HS-5 (cell line): ENCODE data around the gene BLOC1S5.
A peak's percentile ranks its signal among the peaks of the same experiment; 100 is the strongest.
"Not testable (repeated sequence)": the region's sequence is repeated elsewhere in the genome, so short reads cannot be mapped to it uniquely, and the experiment has no call there.

ENCODE experiments used
- DNase-seq: peaks from one replicate; pipeline ENCODE4 v3.0.0-alpha.2; 2012; ENCODE audit warnings: low read depth

BLOC1S5 gene

DNA sequence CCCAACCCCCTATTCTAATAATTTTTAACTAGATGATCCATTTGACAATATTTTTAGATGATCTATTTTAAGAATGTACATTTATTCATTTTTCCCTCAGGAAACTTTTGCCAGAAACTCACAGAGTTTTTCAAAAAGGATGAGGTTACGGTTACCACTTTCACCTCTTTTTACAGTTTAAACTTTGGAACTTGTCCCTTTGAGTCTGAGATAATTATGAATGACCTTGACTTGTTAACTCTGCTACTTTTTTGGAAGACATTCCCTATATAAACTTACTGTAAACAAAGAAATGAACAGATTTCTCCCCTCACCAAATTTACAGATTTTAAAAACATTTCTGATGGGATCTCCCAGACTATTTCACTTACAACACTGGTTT, 18.4 kb upstream of the BLOC1S5 start:
- no peak for DNase-seq

DNA sequence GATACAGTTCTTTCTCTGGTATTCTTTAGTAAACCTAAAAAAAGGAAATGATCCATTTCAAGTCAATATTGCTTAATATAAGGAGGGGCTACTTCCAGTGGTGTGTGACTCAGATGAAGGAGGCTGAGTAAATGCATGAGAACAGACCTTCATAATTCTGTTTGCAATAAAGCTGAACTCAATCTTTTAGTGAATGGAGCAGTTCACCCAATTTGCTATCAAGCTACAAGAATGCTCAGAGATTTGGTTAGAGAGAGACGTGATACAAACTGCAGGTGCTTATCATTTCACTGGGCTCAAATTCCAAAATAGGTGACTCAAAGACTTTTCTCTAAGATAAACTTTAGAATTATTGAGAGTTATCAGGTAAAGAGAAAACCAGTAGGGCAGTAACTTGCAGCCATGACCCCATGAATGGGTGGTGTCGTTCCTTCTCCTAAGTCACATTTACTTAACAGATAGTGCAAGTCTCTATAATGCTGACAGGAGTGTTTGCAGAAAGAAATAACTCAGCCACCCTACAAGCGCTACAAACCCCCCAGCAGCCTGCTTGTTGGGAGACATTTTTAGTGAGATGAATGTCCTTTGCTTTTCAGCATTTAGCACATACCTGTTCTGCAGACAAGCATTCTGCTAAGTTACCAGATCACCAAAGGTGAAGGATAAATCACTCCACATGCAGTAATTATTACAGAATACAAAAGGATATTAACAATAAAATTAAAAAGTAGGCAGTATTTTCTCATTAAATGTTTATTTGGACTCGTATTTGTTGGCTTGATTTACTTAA, 16.4 kb upstream of the BLOC1S5 start:
- peak; percentile 61 for DNase-seq

DNA sequence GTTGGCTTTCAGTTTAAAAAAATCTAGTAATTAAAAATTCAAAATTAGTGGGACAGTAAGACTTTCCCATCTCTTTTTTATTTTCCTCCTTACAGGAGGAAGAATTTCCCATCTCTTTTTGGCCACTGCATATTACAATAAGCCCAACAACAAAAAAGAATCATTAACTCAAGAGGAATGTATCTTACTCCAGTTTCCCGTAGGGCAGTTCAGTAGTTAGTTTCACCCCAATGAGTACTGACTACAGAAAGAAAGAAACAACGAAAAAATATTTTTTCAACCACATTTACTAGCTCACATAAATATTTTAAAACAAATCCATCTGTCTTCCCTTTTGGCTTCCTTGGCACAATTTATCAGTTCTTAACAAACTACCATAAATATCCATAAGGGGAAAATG, 14.9 kb upstream of the BLOC1S5 start:
- DNase-seq, result no peak

DNA sequence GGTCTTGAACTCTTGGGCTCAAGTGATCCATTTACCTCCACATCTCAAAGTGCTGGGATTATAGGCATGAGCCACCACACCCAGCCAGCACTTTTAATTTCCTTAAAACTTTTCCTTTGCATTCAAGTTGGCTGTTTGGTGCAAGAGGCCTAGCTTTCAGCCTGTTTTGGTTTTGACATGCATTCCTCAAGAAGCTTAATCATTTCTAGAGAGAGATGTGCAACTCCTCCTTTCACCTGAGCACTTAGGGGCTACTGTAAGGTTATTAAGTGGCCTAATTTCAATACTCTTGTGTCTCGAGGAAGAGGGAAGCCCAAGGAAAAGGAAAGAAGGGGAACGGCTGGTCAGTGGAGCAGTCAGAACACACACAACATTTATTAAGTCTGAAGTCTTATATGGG, 13.8 kb upstream of the BLOC1S5 start:
- DNase-seq, result no peak

DNA sequence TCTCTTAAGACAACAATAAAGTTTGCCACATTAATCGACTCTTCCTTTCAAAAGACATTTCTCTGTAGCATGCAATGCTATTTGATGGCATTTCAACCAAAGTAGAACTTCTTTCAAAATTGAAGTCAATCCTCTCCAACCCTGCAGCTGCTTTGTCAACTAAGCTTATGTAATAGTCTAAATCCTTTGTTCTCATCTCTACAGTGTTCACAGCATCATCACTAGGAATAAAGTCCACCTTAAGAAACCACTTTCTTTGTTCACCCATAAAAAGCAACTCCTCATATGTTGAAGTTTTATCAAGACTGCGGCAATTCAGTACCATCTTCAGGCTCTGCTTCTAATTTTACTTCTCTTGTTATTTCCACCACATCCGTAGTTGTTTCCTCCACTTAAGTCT, 11.5 kb upstream of the BLOC1S5 start:
- no peak for DNase-seq

DNA sequence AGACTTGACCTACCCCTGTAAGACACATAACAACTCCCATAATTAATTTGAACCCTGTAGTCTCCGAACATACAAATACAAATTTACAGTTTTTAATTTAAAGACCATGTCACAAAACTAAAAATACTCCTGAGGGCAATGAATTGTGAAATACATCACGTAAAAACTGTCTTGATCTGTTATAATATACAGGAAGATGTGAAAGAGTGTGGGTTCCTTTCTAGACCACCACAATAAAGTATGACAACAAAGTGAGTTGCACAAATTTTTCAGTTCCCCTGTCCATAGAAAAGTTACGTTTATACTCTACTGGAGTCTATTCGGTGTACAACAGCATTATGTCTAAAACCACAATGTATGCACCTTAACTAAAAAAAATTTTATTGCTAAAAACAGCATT, 11.0 kb upstream of the BLOC1S5 start:
- DNase-seq, result no peak

DNA sequence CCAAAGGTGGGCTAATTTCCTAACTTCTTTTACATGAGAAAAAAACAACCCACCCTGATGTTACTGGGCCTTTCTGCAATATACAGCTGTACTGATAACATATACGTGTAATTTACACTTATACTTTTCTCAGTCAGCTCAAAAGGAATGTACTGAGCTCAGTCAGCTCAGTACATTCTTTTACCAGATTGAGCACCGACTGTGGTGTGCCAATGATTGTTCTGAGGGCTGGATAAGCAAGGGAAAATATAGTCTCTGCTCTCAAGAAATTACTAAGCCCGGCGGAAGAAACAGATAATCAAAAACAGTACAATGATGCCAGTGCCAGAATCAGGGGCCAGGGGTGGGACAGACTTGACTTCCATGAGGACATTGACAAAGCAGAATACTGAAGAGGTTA, 10.0 kb upstream of the BLOC1S5 start:
- no peak for DNase-seq

DNA sequence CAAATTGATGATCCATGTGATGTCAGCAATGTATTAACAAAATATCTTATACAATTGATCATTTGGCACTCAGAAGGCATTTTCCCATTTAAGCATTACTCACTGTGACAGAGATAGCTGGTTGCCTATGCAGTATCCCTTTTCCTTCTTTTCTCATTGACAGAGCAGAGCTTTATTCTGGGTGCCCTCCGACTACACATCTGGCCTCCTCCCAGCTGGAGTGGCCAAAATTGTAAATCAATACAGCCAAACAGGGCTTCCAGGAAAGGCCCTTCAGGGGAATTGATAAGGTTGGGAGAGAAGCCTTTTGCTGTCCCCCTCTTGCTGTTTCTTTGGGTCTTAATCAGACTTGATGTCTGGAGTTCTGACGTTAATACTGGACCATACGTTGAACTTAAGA, 9.6 kb upstream of the BLOC1S5 start:
- no peak for DNase-seq

DNA sequence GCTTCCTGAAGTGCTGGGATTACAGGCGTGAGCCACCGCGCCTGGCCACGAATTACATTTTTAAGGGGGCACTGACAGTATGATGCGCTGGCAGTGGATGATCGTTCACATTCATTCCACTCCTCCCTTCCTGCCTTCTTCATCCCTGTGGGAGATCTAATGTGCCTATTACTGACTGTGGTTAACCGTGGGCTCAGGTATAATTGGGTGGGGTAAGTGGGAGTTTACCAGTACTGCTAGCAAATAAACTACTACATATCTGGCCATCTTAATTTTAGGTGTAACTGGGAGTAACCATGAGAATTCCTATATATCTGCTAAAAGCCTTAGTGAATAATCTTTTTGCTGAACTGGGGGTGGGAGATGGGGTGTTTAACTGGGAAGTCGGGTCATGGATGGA, 6.5 kb upstream of the BLOC1S5 start:
- no peak for DNase-seq

DNA sequence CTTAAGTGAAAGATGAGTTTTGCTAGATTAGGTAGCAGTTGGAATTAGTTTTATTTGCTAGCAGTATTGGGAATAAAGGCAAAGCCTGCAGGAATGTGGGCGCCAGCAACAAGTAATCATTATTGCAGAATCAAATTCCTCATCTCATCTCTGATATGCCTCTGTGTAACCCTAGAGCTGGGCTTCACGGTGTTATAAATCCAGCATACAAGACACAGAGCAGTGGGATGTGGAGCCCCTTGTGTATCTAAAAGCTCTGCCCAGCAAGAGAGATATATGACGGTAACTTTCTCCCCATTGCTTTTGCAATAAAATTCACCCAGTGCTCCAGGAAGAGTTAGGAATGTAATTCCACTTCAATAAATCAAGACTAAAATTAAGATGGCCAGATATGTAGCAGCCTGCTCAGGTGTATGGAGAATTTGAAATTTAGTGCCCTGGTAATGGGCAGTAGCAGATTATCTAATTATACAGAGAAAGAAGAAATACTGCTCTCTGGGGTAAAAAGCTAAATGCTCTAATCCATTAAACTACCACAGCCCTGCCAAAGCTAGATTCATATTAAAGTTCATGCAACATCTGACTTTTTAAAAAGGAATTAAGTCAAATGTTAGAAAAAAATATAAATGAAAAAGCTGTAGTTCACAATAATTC, 5.6 kb upstream of the BLOC1S5 start:
- DNase-seq, result no peak

DNA sequence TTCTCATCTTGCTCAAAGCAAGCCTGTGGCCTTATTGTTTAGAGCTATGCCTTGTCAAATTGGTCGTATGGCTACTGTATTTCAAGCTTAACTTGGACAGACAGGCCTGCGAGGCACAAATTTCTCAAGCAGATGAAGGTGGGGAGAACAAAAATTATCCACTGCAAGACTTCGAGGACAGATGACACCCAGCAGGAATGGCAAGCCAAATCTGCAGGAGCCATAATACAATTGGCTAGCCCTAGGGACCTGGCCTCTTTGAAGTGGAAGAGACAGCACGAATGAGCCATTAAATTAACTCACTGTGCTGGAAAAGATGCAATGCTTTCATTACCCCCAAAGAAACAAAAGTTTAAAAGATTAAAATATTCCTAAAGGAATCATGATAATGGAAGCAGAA, 5.0 kb upstream of the BLOC1S5 start:
- DNase-seq, result no peak

DNA sequence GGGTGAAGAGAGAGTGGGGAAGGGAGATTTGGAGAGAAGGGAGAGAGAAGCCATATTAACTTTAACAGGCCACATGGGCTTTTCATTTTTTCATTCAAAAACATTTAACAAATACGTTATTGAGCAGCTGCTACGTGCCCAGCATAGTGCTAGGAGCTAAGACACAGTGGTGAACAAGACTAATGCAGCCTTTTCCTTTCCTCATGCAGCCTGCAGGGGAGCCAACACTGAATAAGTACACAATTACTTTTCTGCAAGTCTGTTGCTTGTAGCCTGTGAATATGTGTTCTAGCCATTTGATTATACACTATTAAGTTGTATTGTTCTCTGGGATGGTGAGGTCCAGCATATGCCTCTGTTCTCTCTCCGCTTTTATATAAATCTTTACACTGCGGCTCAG, 1.9 kb upstream of the BLOC1S5 start:
- DNase-seq, result no peak

DNA sequence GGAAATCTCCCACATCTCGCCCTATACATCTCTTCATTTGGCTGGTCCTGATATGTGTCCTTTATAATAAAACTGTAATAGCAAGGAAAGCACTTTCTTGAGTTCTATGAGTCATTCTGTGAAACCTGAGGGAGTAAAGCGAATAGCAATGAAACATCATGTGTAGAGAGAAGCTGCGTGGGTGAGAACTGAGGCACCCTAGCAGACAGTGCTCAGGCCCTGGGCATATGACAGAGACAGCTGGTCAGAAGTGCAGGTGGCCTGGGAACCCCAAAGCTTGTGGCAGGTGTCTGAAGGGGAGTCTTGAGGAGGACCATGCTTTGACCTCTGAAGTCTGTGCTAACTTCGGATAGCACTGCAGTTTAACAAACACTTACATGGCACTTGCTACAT, 1.3 kb upstream of the BLOC1S5 start:
- DNase-seq, result no peak

DNA sequence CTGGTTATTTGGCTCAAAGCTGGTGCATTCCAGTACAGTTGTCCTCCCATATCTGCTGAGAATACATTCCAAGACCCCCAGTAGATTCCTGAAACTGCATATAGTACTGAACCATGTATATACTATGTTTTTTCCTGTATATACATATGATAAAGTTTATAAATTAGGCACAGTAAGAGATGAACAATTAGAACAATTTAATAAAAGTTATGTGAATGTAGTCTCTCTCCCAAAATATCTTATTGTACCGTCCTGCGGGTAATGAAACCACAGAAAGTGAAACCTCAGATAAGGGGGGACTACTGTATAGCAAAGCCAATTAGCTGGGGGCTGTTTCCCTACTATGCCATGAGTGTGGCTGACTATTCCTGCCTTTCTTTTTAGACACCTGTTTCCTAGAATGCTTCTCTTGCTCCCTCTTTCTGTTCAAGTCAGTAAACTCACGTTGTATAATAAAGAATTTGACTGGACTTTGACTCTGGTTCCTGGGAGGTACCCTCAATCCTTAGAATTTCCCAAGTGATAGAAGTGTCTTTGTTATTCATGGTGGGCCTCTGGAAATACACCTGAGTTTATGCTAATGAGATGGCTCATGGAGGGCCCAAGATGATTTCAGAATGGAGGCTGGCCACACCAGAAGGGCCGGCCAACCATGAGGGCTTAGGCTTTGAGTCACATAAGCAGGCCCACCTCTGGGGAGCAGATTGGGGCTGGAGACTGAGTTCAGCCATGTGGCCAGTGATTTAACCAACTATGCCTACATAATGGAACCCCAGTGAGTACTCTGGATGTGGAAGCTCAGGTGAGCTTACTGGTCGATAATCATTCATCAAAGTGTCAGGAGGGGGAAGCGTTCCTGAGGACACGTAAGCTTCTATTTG, 689 bp upstream of the BLOC1S5 start:
- DNase-seq, result no peak

DNA sequence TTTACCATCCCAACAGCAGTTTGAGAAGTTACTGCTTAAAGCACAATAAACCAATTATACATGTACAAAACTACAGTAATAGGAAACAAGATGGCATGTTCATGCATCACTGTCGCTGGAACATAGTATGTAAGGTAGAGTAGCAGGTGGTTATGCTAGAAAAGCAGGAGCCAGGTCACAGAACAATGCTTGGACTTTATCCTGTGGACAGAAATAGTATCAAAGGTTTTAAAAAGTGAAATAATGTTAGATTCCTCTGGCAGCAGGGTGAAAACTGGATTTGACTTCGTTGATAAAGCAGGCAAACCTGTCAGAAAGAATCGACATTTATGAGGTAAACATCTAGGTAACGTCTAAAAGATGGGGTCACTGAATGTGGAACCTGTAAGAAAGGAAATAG, 2.5 kb downstream of the BLOC1S5 start:
- DNase-seq, result no peak

DNA sequence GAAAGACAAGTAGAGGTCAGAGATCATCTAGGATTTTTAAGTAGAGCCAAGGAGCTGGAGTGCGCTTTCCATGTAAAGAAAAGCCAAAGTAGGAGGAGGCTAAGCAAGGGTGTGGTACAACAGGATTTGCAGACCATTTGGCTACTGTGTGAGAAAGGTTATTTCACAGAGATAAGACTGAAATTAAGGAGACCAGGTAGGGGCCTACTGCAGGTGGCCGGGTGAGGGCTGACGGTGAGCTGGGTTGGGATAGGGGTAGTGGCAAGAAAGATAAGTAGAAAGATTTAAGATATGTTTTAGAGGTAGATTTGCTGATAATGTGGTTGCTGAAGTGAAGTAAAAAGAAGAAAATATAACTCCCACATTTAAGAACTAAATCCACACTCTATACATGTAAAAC, 3.8 kb downstream of the BLOC1S5 start:
- DNase-seq, result no peak

DNA sequence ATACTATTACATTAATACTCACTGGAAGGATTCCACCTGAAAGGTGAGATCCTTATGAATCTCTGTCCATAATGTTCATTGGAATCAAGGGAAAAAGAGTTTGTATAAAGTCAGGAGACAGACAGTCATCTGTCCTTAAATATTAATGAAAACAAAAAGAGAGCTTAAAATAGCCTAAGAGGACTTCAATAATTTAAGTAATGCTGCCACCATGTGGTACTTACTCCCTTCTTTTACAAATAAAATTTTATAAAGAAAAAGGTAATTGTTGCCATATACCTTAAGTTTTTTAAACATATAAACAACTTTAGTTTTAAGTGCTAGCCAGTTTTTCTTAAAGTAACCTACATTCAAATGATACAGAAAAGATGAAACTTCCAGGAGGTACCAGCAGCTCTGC, 5.1 kb downstream of the BLOC1S5 start:
- DNase-seq, result no peak

DNA sequence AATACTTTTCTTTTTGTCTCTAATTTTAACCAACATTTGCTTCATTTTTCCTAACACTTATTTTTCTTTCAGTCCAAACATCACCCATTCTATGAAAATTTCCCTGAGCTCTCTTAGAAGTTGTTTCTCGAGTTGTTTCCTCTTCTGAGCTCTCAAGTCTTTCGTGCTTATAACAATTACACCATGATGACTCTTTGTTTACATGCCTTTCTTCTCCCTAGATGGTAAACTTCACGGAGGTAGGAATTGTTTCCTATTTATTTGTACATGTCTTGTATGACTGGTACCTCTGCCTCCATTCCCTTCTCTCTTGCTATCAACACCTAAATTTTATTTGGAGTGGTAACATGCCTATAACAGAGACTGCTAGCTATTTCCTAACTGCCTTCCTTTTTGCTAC, 6.4 kb downstream of the BLOC1S5 start:
- DNase-seq, result no peak

DNA sequence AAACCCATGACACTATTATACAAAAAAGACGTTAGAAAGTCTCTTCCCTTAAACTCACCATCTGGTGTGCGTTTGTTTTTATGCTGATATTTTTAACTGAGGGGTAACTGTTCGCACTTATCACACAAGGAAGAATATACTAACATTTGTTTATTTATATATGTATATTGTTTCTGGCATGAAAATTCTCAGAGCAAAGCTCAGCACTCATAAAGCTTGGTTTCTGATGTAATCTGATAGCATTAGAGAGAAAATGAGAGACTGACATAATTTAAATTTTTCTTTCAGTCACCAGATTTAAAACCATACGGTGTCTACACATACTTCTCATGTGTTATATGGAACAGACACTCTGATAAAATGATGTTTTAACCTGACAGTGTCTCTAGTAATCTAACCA, 6.9 kb downstream of the BLOC1S5 start:
- no peak for DNase-seq

DNA sequence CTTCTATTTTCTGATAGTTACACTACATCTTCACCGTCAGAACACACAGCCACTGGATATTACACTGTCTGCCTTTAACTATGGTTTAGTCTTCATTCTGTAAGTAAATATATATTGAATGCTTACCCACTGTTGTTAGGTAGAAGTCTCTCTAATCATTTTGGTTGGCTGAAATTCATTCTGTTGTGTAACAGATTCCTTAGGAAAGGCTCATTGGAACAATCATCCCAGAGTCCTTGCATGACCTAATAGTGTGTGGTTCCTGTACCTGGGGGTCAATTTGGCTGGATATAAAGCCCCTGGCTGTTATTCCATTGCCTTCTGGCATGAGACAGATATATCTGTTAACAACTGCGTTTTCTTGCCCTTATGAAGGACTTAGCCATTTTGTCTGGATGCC, 9.9 kb downstream of the BLOC1S5 start:
- DNase-seq, result no peak

DNA sequence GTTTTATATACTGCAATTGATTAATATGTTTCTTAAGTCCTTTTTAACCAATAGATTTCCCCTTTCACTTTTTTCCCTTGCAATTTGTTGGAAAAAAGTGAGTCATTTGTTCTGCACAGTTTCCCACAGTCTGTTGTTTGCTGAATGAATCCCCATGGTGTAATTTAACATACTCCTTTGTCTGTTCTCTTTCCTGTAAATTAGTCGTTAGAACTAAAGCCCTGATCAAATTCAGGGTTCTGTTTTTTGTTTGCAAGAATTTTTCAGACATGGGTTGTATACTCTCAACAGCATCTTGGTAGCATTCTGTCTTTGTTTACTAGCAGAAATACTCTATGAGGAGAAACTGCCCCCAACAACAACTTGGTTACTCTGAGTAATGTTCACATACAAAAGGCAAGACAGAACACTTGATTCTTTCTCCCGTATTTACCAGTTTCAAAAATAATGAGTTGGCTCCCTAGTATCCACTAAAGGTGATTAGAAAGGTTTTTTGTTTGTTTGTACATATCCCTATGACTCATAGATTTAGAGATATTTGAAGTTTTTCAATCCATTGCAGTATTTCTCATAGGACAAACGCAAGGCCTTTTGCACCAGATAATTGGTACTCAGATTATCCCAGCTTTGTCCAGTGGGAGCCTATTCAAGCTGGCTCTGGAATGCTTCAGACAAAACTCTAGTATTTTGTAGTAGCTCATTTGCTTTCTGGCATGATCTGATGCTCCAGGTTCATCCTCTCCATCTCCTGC, 16.5 kb downstream of the BLOC1S5 start:
- DNase-seq, result no peak

DNA sequence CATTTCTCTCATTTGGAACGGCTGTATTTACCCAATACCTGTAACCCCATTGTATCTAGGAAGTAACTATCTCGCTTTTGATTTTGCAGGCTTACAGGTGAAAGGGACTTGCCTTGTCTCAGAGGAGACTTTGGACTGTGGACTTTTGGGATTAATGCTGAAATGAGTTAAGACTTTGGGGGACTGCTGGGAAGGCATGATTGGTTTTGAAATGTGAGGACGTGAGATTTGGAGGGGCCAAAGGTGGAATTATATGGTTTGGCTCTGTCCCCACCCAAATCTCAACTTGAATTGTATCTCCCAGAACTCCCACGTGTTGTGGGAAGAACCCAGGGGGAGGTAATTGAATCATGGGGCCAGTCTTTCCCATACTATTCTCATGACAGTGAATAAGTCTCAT, 18.4 kb downstream of the BLOC1S5 start:
- not testable (repeated sequence) for DNase-seq
